Measurements from ENCODE around the gene MAML3.

The MAML3 gene

GRCh38 chr4:140174543-140174942 lies 20.6 kb upstream of the MAML3 start:
- Mint-ChIP-seq H3K4me3 (no peak overlapping the region), H3K4me1 (no peaks in the 10 kb centered on the region), H3K9me3 (no peaks in the 10 kb centered on the region), H3K27me3 (ENCODE audit: low read depth, poor library complexity) (no peaks in the 10 kb centered on the region), H3K27ac (no peak overlapping the region), H3K36me3 (ENCODE audit: low read depth) (no peaks in the 10 kb centered on the region)
- TF ChIP-seq CTCF (IDR thresholded peaks at IDR 0.05) = no peak
- no peak for DNase-seq

GRCh38 chr4:140172960-140173359 lies 19.0 kb upstream of the MAML3 start:
- Mint-ChIP-seq H3K4me1 (peaks cover 4% of the 10 kb centered on the region), H3K9me3 (no peaks in the 10 kb centered on the region), H3K27ac (no peak overlapping the region), H3K27me3 (ENCODE audit: low read depth, poor library complexity) (no peaks in the 10 kb centered on the region), H3K4me3 (no peak overlapping the region), H3K36me3 (ENCODE audit: low read depth) (no peaks in the 10 kb centered on the region)
- no peak for TF ChIP-seq CTCF (IDR thresholded peaks at IDR 0.05)
- DNase-seq = no peak

GRCh38 chr4:140170299-140170698 lies 16.3 kb upstream of the MAML3 start:
- no peaks in the 10 kb centered on the region for H3K36me3 Mint-ChIP-seq (ENCODE audit: low read depth)
- H3K4me3 Mint-ChIP-seq = no peak overlapping the region
- no peak overlapping the region for H3K27ac Mint-ChIP-seq
- no peak for DNase-seq
- peaks cover 5% of the 10 kb centered on the region for H3K9me3 Mint-ChIP-seq
- peaks cover 4% of the 10 kb centered on the region for H3K4me1 Mint-ChIP-seq
- peaks cover 3% of the 10 kb centered on the region for H3K27me3 Mint-ChIP-seq (ENCODE audit: low read depth, poor library complexity)
- TF ChIP-seq CTCF (IDR thresholded peaks at IDR 0.05) = no peak

GRCh38 chr4:140168936-140169335 lies 15.0 kb upstream of the MAML3 start:
- Mint-ChIP-seq H3K27ac (no peak overlapping the region), H3K27me3 (ENCODE audit: low read depth, poor library complexity) (peaks cover 3% of the 10 kb centered on the region), H3K9me3 (peaks cover 5% of the 10 kb centered on the region), H3K36me3 (ENCODE audit: low read depth) (no peaks in the 10 kb centered on the region), H3K4me1 (peaks cover 4% of the 10 kb centered on the region), H3K4me3 (no peak overlapping the region)
- DNase-seq = no peak
- TF ChIP-seq CTCF (IDR thresholded peaks at IDR 0.05) = no peak

DNA sequence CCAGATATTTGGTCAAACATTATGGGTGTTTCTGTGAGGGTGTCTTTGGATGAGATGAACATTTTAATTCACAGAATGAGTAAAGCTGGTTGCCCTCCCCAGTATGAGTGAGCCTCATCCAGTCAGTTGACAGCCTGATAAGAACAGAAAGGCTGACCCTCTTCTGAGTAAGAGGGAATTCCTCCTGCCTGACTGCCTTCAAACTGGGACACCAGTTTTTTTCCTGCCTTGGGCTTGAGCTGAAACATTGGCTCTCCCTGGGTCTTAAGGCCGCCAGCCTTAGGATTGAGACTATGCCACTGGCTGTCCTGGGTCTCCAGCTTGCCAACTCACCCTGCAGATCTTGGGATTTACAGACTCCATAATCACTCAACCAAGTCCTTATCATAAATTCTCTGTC lies 14.5 kb upstream of the MAML3 start:
- Mint-ChIP-seq H3K27me3 (ENCODE audit: low read depth, poor library complexity) (peaks cover 3% of the 10 kb centered on the region), H3K4me3 (no peak overlapping the region), H3K36me3 (ENCODE audit: low read depth) (no peaks in the 10 kb centered on the region), H3K9me3 (peaks cover 5% of the 10 kb centered on the region), H3K27ac (no peak overlapping the region), H3K4me1 (peaks cover 6% of the 10 kb centered on the region)
- TF ChIP-seq CTCF (IDR thresholded peaks at IDR 0.05) = no peak
- no peak for DNase-seq

DNA sequence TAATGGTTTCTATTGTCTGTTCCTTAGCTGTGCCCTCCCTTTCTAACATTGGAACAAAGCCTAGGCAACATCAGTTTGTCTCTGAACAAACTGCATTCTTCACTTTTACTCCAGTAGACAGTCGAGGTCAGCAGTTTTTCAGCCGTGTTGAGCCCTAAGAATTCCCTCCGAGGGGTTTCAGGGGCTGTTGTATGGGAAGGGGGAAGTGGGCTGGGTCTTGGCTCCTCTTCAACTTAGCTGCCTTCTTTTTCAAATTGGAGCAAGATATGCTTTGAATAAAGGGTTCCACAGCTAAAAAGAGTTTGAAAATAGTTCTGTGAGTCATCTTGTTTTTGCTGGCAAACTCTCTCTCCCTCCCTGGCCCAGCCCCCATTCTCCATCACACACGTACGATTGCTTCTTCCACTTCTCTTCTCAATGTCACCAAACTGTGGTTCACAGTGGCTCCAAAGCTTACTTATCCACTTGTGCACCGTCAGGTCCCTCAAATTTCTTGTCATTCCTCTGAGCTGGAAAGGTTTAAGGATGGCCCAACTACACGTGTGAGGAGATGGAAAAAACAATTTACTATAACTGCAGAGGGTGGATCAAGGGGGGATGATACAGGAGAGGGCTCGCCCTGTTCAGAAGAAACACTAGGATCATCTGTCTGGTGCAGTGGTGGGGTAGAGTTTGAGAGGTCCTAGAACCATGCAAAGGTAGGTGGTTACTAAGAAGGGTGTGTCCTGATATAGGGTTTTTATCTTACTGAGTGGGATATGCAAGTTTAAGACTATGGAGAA lies 9.2 kb upstream of the MAML3 start:
- peaks cover 13% of the 10 kb centered on the region for H3K4me1 Mint-ChIP-seq
- H3K9me3 Mint-ChIP-seq = peaks cover 17% of the 10 kb centered on the region
- no peak overlapping the region for H3K27ac Mint-ChIP-seq
- peaks cover 3% of the 10 kb centered on the region for H3K27me3 Mint-ChIP-seq (ENCODE audit: low read depth, poor library complexity)
- DNase-seq = no peak
- H3K36me3 Mint-ChIP-seq (ENCODE audit: low read depth) = no peaks in the 10 kb centered on the region
- TF ChIP-seq CTCF (IDR thresholded peaks at IDR 0.05) = no peak
- H3K4me3 Mint-ChIP-seq = no peak overlapping the region
